Femur (tissue), 1 donor: ENCODE results near the gene TTC34.
"Not testable (repeated sequence)": the region's sequence is repeated elsewhere in the genome, so short reads cannot be mapped to it uniquely, and the experiment has no call there.

Source experiments
- DNase-seq: peaks from one replicate; pipeline ENCODE4 v3.0.0-alpha.2; 2017

The TTC34 gene

GRCh38 chr1:2754597-2754996 is 46.9 kb downstream of the TTC34 start:
- DNase-seq = not testable (repeated sequence)

- not testable (repeated sequence) for DNase-seq
These were observed 49.0 kb downstream of the TTC34 start for GRCh38 chr1:2752503-2752902.

GRCh38 chr1:2751866-2752265 is 49.6 kb downstream of the TTC34 start:
- not testable (repeated sequence) for DNase-seq

- DNase-seq = not testable (repeated sequence)
These were observed 50.4 kb downstream of the TTC34 start for GRCh38 chr1:2750766-2751730.

GRCh38 chr1:2750041-2750680 is 51.3 kb downstream of the TTC34 start:
- DNase-seq = not testable (repeated sequence)

GRCh38 chr1:2748626-2749025 is 52.9 kb downstream of the TTC34 start:
- not testable (repeated sequence) for DNase-seq

GRCh38 chr1:2694796-2695195 is 106.7 kb downstream of the TTC34 start:
- DNase-seq = not testable (repeated sequence)

- DNase-seq = not testable (repeated sequence)
These were observed 111.3 kb downstream of the TTC34 start for GRCh38 chr1:2690180-2690579.

- not testable (repeated sequence) for DNase-seq
These were observed 113.2 kb downstream of the TTC34 start for GRCh38 chr1:2688336-2688665.

- DNase-seq = not testable (repeated sequence)
These were observed 113.7 kb downstream of the TTC34 start for GRCh38 chr1:2687638-2688335.

GRCh38 chr1:2687174-2687591 is 114.3 kb downstream of the TTC34 start:
- DNase-seq = not testable (repeated sequence)

GRCh38 chr1:2686091-2686863 is 115.2 kb downstream of the TTC34 start:
- not testable (repeated sequence) for DNase-seq

GRCh38 chr1:2685671-2686070 is 115.8 kb downstream of the TTC34 start:
- DNase-seq = not testable (repeated sequence)

- DNase-seq = not testable (repeated sequence)
These were observed 116.6 kb downstream of the TTC34 start for GRCh38 chr1:2684878-2685277.

- not testable (repeated sequence) for DNase-seq
These were observed 117.5 kb downstream of the TTC34 start for GRCh38 chr1:2684000-2684399.

- DNase-seq = not testable (repeated sequence)
These were observed 118.2 kb downstream of the TTC34 start for GRCh38 chr1:2683321-2683741.

- not testable (repeated sequence) for DNase-seq
These were observed 118.6 kb downstream of the TTC34 start for GRCh38 chr1:2682879-2683278.

- DNase-seq = not testable (repeated sequence)
These were observed 124.8 kb downstream of the TTC34 start for GRCh38 chr1:2676726-2677125.

- not testable (repeated sequence) for DNase-seq
These were observed 129.8 kb downstream of the TTC34 start for GRCh38 chr1:2671656-2672055.

GRCh38 chr1:2659806-2660205 is 141.7 kb downstream of the TTC34 start:
- DNase-seq = not testable (repeated sequence)

GRCh38 chr1:2657909-2658308 is 143.6 kb downstream of the TTC34 start:
- DNase-seq = not testable (repeated sequence)

GRCh38 chr1:2657124-2657523 is 144.4 kb downstream of the TTC34 start:
- DNase-seq = not testable (repeated sequence)
